BLaER1 (cell line): Measurements from ENCODE around the gene LRMDA.

ENCODE experiments used
- H3K27ac ChIP-seq: shearing (Covaris generic); formaldehyde crosslinking; 2 replicates; pipeline ENCODE4 v1.8.1; 2022
- H3K27me3 ChIP-seq: shearing (Covaris generic); formaldehyde crosslinking; 2 replicates; pipeline ENCODE4 v1.8.1; 2022
- H3K36me3 ChIP-seq: shearing (Covaris generic); formaldehyde crosslinking; 2 replicates; pipeline ENCODE4 v1.8.1; 2022
- H3K4me1 ChIP-seq: shearing (Covaris generic); formaldehyde crosslinking; 2 replicates; pipeline ENCODE4 v1.8.1; 2022
- H3K4me2 ChIP-seq: shearing (Covaris generic); formaldehyde crosslinking; 2 replicates; pipeline ENCODE4 v1.8.1; 2022
- H3K4me3 ChIP-seq: shearing (Covaris generic); formaldehyde crosslinking; 2 replicates; pipeline ENCODE4 v1.8.1; 2022
- H3K9ac ChIP-seq: shearing (Covaris generic); formaldehyde crosslinking; 2 replicates; pipeline ENCODE4 v1.8.1; 2022
- H3K9me3 ChIP-seq: shearing (Covaris generic); formaldehyde crosslinking; 2 replicates; pipeline ENCODE4 v1.8.1; 2022
- H4K20me1 ChIP-seq: shearing (Covaris generic); formaldehyde crosslinking; 2 replicates; pipeline ENCODE4 v1.8.1; 2022
- Cebpa-rat ChIP-seq: shearing (Covaris generic); IDR thresholded peaks from 2 replicates; pipeline ENCODE4 v1.8.1; 2022

The LRMDA gene

GRCh38 chr10:76403912-76404311 is 972.5 kb downstream of the LRMDA start:
- H3K9me3 ChIP-seq, result no peaks in the 10 kb centered on the region
- H3K27me3 ChIP-seq, result no peaks in the 10 kb centered on the region
- no peaks in the 10 kb centered on the region for H3K36me3 ChIP-seq
- no peak overlapping the region for H3K27ac ChIP-seq
- no peak overlapping the region for H3K4me3 ChIP-seq
- no peaks in the 10 kb centered on the region for H3K4me1 ChIP-seq
- no peak overlapping the region for H3K4me2 ChIP-seq
- no peak overlapping the region for H3K9ac ChIP-seq
- no peaks in the 10 kb centered on the region for H4K20me1 ChIP-seq
- TF ChIP-seq Cebpa-rat, result no peak

DNA sequence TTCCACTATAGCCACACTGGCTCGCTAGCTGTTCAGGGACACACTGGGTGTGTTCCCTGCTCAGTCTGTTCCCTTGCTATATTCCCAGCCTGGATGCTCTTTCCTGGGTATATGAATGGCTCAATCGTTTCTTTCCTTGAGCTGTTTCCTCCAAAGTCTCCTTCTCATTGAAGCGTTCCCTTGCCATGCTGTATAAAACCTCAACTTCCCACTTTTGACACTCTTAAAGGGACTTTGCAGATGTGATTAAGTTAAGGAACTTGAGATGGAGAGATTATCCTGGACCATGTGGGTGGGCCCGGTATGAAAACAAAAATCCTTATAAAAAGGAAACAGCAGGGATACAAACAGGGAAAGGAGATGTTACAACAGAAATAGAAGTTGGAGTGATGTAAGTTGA is 973.1 kb downstream of the LRMDA start:
- Histone ChIP-seq H3K4me3 (no peak overlapping the region), H3K27me3 (no peaks in the 10 kb centered on the region), H3K9ac (no peak overlapping the region), H3K4me1 (no peaks in the 10 kb centered on the region), H3K4me2 (no peak overlapping the region), H4K20me1 (no peaks in the 10 kb centered on the region), H3K9me3 (no peaks in the 10 kb centered on the region), H3K27ac (no peak overlapping the region), H3K36me3 (no peaks in the 10 kb centered on the region)
- TF ChIP-seq Cebpa-rat, result no peak

GRCh38 chr10:76405922-76406321 is 974.5 kb downstream of the LRMDA start:
- H3K9me3 ChIP-seq, result no peaks in the 10 kb centered on the region
- no peaks in the 10 kb centered on the region for H4K20me1 ChIP-seq
- no peak overlapping the region for H3K27ac ChIP-seq
- no peaks in the 10 kb centered on the region for H3K27me3 ChIP-seq
- no peak overlapping the region for H3K4me3 ChIP-seq
- no peak overlapping the region for H3K4me2 ChIP-seq
- H3K4me1 ChIP-seq, result no peaks in the 10 kb centered on the region
- TF ChIP-seq Cebpa-rat, result no peak
- H3K36me3 ChIP-seq, result no peaks in the 10 kb centered on the region
- no peak overlapping the region for H3K9ac ChIP-seq

- H4K20me1 ChIP-seq, result no peaks in the 10 kb centered on the region
- no peaks in the 10 kb centered on the region for H3K27me3 ChIP-seq
- H3K4me2 ChIP-seq, result no peak overlapping the region
- 0 out of 2 replicates have a peak, but pooled peaks cover 6% of the 10 kb centered on the region for H3K9me3 ChIP-seq
- H3K4me1 ChIP-seq, result no peaks in the 10 kb centered on the region
- no peaks in the 10 kb centered on the region for H3K36me3 ChIP-seq
- no peak overlapping the region for H3K4me3 ChIP-seq
- no peak overlapping the region for H3K27ac ChIP-seq
- H3K9ac ChIP-seq, result no peak overlapping the region
- TF ChIP-seq Cebpa-rat, result no peak
Observed at GRCh38 chr10:76408646-76409045, 977.2 kb downstream of the LRMDA start.

GRCh38 chr10:76411729-76412435 is 980.5 kb downstream of the LRMDA start:
- Histone ChIP-seq H3K27ac (no peak overlapping the region), H3K4me2 (no peak overlapping the region), H3K4me1 (no peaks in the 10 kb centered on the region), H3K27me3 (no peaks in the 10 kb centered on the region), H4K20me1 (no peaks in the 10 kb centered on the region), H3K4me3 (no peak overlapping the region), H3K9me3 (0 out of 2 replicates have a peak, but pooled peaks cover 6% of the 10 kb centered on the region), H3K9ac (no peak overlapping the region), H3K36me3 (no peaks in the 10 kb centered on the region)
- no peak for TF ChIP-seq Cebpa-rat

DNA sequence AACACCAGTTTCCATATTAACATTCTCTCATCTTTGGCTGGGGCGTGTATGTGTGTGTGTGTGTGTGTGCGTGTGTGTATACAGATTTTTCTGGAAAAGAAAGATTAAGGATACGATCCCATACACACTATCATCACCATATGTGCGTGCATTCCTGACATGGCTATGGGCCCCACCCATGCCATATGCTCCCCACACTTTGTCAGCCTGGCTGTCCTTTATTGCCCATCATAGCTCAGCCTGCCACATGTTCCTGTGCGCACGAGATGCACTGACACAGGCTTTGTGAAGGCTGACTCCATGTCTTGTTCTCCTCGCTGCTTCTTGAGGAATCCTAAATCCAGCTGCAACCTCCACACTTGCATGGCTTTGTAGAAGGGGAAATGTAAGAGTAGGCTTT is 984.1 kb downstream of the LRMDA start:
- Histone ChIP-seq H3K4me1 (no peaks in the 10 kb centered on the region), H4K20me1 (no peaks in the 10 kb centered on the region), H3K36me3 (no peaks in the 10 kb centered on the region), H3K27ac (no peak overlapping the region), H3K27me3 (no peaks in the 10 kb centered on the region), H3K4me2 (no peak overlapping the region), H3K4me3 (no peak overlapping the region), H3K9me3 (0 out of 2 replicates have a peak, but pooled peaks cover 6% of the 10 kb centered on the region), H3K9ac (no peak overlapping the region)
- TF ChIP-seq Cebpa-rat, result no peak

- TF ChIP-seq Cebpa-rat, result no peak
- H3K9me3 ChIP-seq, result 0 out of 2 replicates have a peak, but pooled peaks cover 6% of the 10 kb centered on the region
- H3K4me2 ChIP-seq, result no peak overlapping the region
- no peak overlapping the region for H3K9ac ChIP-seq
- no peaks in the 10 kb centered on the region for H4K20me1 ChIP-seq
- no peak overlapping the region for H3K27ac ChIP-seq
- no peaks in the 10 kb centered on the region for H3K27me3 ChIP-seq
- H3K4me3 ChIP-seq, result no peak overlapping the region
- no peaks in the 10 kb centered on the region for H3K36me3 ChIP-seq
- no peaks in the 10 kb centered on the region for H3K4me1 ChIP-seq
Observed at GRCh38 chr10:76416642-76417041, 985.2 kb downstream of the LRMDA start.

- TF ChIP-seq Cebpa-rat, result no peak
- Histone ChIP-seq H3K9me3 (no peaks in the 10 kb centered on the region), H4K20me1 (no peaks in the 10 kb centered on the region), H3K4me3 (no peak overlapping the region), H3K36me3 (no peaks in the 10 kb centered on the region), H3K27ac (no peak overlapping the region), H3K4me2 (no peak overlapping the region), H3K9ac (no peak overlapping the region), H3K4me1 (no peaks in the 10 kb centered on the region), H3K27me3 (no peaks in the 10 kb centered on the region)
Observed at GRCh38 chr10:76420725-76421124, 989.3 kb downstream of the LRMDA start.

GRCh38 chr10:76422769-76423168 is 991.3 kb downstream of the LRMDA start:
- H3K9me3 ChIP-seq, result no peaks in the 10 kb centered on the region
- no peaks in the 10 kb centered on the region for H3K4me1 ChIP-seq
- no peaks in the 10 kb centered on the region for H3K27me3 ChIP-seq
- no peaks in the 10 kb centered on the region for H4K20me1 ChIP-seq
- TF ChIP-seq Cebpa-rat, result no peak
- no peak overlapping the region for H3K4me3 ChIP-seq
- H3K4me2 ChIP-seq, result no peak overlapping the region
- H3K36me3 ChIP-seq, result no peaks in the 10 kb centered on the region
- H3K9ac ChIP-seq, result no peak overlapping the region
- H3K27ac ChIP-seq, result no peak overlapping the region

- no peaks in the 10 kb centered on the region for H3K9me3 ChIP-seq
- H3K27ac ChIP-seq, result no peak overlapping the region
- no peaks in the 10 kb centered on the region for H4K20me1 ChIP-seq
- TF ChIP-seq Cebpa-rat, result no peak
- no peaks in the 10 kb centered on the region for H3K4me1 ChIP-seq
- H3K36me3 ChIP-seq, result no peaks in the 10 kb centered on the region
- H3K4me3 ChIP-seq, result no peak overlapping the region
- no peak overlapping the region for H3K4me2 ChIP-seq
- no peak overlapping the region for H3K9ac ChIP-seq
- H3K27me3 ChIP-seq, result no peaks in the 10 kb centered on the region
Observed at GRCh38 chr10:76428551-76429367, 997.3 kb downstream of the LRMDA start.
